ENCODE measurements around the gene SPIRE1. TPM values are rescaled to one million over a fixed set of nuclear protein-coding genes. Genes with fewer than 3 reads are reported as not detected.

Gene SPIRE1
- total and polyA plus RNA-seq, 2 of the 4 experiments (the other 2 are of a cell fraction), result 11.6 to 31.4 TPM

GRCh38 chr18:12543697-12544096 is 114.2 kb downstream of the SPIRE1 start:
- ChIA-PET CTCF (interaction anchor here (0.6 kb wide), 1 partner anchor 58 kb away, joined by 5 read pairs; no protein-coding TSS in a partner anchor), POLR2A (ENCODE audit: unreplicated experiment) (no interaction called here)
- Histone ChIP-seq H3K18ac (ENCODE audit: low read depth, low read length) (no peak overlapping the region), H4K20me1 (ENCODE audit: insufficient read depth, low read length) (no peaks in the 10 kb centered on the region; the same call in none of the 2 replicates), H3K9me3 (ENCODE audit: control insufficient read depth, insufficient read depth, low read length) (peaks cover 3% of the 10 kb centered on the region; the same call in 1 of the 2 replicates), H2AK9ac (replicated peaks; ENCODE audit: low read depth, low read length, poor library complexity) (no peak overlapping the region), H3K4me3 (ENCODE audit: insufficient read depth, low read depth, low read length) (no peak overlapping the region), H3K79me1 (ENCODE audit: low read depth in 1 of 2, low read length in 2 of 2) (peaks cover 15 to 43% of the 10 kb centered on the region in 2 experiments), H3K14ac (replicated peaks; ENCODE audit: low read depth, low read length) (no peak overlapping the region), H4K8ac (ENCODE audit: low read depth in 2 of 2, low read length in 2 of 2) (no peak overlapping the region), H2BK120ac (ENCODE audit: low read depth, low read length) (no peak overlapping the region), H3K27me3 (ENCODE audit: control insufficient read depth, insufficient read depth, low read length) (no peaks in the 10 kb centered on the region), H3K9me1 (ENCODE audit: insufficient read depth, low read length) (peaks cover 3% of the 10 kb centered on the region), H3K4ac (ENCODE audit: low read depth, low read length) (no peak overlapping the region), H4K5ac (ENCODE audit: low read depth, low read length) (no peak overlapping the region), H2AFZ (replicated peaks; ENCODE audit: low read length, poor library complexity) (no peak overlapping the region), H3K36me3 (ENCODE audit: control insufficient read depth, insufficient read depth, low read length) (peaks cover 2% of the 10 kb centered on the region; the same call in 1 of the 2 replicates), H2BK20ac (ENCODE audit: low read depth, low read length) (no peak overlapping the region), H3K56ac (ENCODE audit: extremely low read depth, insufficient read depth, low read length) (no peak overlapping the region), H4K91ac (ENCODE audit: insufficient read depth, low read depth, low read length) (no peak overlapping the region), H3K4me1 (ENCODE audit: control insufficient read depth, insufficient read depth, low read length) (no peaks in the 10 kb centered on the region), H2BK5ac (ENCODE audit: low read depth, low read length, poor library complexity, severe bottlenecking) (no peak overlapping the region), H2AK5ac (ENCODE audit: low read depth, low read length) (no peak overlapping the region), H3K9ac (ENCODE audit: low read depth, low read length) (no peak overlapping the region), H3K27ac (ENCODE audit: insufficient read depth, low read length) (no peak overlapping the region), H2BK15ac (ENCODE audit: low read depth, low read length) (no peak overlapping the region), H3K4me2 (ENCODE audit: low read depth, low read length) (no peak overlapping the region), H3K23ac (ENCODE audit: low read depth, low read length) (no peak overlapping the region)
- WGBS, 2 experiments (ENCODE audit: extremely low coverage in 2 of 2, insufficient read length in 1 of 2), result no CpG with 5 or more reads among the region's 3 CpGs
- DNase-seq, result peak; percentile 68
- BruUV-seq (replicated peaks), result no TSS peak
- TF ChIP-seq BHLHE40 (IDR thresholded peaks at IDR 0.05; ENCODE audit: low read depth, low read length) (no peak), RAD21 (IDR thresholded peaks at IDR 0.05; ENCODE audit: low read length) (no peak), MAZ (IDR thresholded peaks at IDR 0.05; ENCODE audit: borderline replicate concordance, low read depth, low read length) (no peak), POLR2A (IDR thresholded peaks at IDR 0.05; ENCODE audit: low read depth, low read length) (no peak), FOS (IDR thresholded peaks at IDR 0.05; ENCODE audit: low read depth, low read length) (no peak), CHD1 (IDR thresholded peaks at IDR 0.05; ENCODE audit: low read depth, low read length) (no peak), MAFK (IDR thresholded peaks at IDR 0.05; ENCODE audit: low read depth, low read length) (no peak)
- dilution Hi-C loops (cut with HindIII; ENCODE audit: low sequenced_read_pairs, unreplicated experiment), result no loop called here
- no peak; the same call in 1 of the 2 replicates for ATAC-seq (ENCODE audit: low read depth)
- intact Hi-C loops (cut with micrococcal nuclease), result no loop called here
- in situ Hi-C loops (cut with MboI; ENCODE audit: low sequenced_read_pairs), result no loop called here

Measured in IMR-90 (cell line).